Measurements from ENCODE around the gene STK10. TPM values are rescaled to one million over a fixed set of nuclear protein-coding genes. Genes with fewer than 3 reads are reported as not detected.

Gene STK10
- total and polyA plus RNA-seq, 12 donors, result 5.5 to 39.1 (median 19.0) TPM

DNA sequence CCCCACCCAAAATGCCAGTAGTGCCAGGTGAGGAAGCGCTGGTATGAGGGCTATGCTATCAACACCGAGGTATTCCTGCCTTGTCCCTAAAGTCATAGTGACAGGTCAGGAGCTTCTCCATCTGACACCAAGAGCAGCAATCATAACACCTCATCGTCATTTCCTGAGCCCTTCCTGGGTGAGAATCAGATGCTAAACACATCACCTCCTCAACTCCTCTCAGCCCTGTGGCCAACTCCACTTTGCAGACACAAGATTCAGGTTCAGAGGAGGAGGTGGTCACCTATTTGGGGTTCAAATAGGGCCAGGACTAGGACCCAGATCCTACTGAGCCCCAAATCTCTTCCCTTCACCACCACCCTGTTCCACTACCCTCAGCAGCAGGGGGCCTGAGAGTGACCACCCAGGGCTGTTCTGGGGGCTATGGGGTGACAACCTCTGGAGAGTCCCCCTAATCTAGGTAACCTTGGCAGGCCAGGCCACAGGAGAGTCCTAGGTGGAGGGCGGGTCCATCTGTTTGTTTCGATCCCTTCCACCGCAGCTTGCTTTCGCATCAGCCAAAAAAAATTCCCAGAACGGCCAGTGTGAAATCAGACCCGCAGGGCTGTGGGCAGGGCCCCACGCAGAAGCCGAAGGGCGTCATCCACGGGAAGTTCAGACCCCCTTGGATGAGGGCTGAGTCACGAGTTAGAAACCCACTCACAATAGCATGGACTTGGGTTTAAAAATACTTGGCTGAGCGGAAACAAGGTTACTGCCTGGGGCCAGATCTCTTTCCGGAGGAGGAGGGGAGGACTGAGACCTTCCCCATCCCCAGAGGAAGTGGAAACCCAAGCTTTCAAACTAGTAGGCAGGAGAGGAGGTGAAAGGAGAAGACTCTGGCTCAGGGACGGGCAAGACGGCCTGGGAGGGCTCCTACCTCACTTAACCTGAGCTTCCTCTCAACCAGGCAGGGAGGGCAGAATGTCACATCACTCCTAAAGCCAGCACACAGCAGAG lies 8.7 kb downstream of the STK10 start:
- peak overlapping the region in 1 of 4 donors; percentile 0 for H3K4me3 ChIP-seq
- WGBS, 4 donors, result 43 to 48% (median 47%) methylated on average over 16 to 18 of the region's 18 CpGs
- no peaks in the 10 kb centered on the region for H3K9me3 ChIP-seq (replicated peaks in 1 of 3)
- TF ChIP-seq CTCF (IDR thresholded peaks at IDR 0.05) (no peak), POLR2A (IDR thresholded peaks at IDR 0.05) (no peak)
- H3K27me3 ChIP-seq, result no peaks in the 10 kb centered on the region
- intact Hi-C loops (cut with DNase I), result no loop called here
- DNase-seq, result peak in 3 of 7 donors; percentile 24 to 37 (median 32)
- H3K36me3 ChIP-seq (replicated peaks in 1 of 2), result no peaks in the 10 kb centered on the region
- peaks cover 0 to 39% of the 10 kb centered on the region in 2 donors for H3K4me1 ChIP-seq (replicated peaks in 1 of 2)
- peak overlapping the region in 3 of 5 donors; percentile 42 to 79 (median 63) for H3K27ac ChIP-seq

GRCh38 chr5:172178301-172178987 lies 9.6 kb downstream of the STK10 start:
- 71 to 77% (median 74%) methylated on average over 12 to 18 of the region's 18 CpGs for WGBS, 4 donors
- H3K27me3 ChIP-seq, result no peaks in the 10 kb centered on the region
- H3K9me3 ChIP-seq (replicated peaks in 1 of 3), result no peaks in the 10 kb centered on the region
- no peak overlapping the region for H3K4me3 ChIP-seq
- DNase-seq, result no peak
- H3K4me1 ChIP-seq (replicated peaks in 1 of 2), result peaks cover 0 to 43% of the 10 kb centered on the region in 2 donors
- TF ChIP-seq CTCF (IDR thresholded peaks at IDR 0.05) (no peak), POLR2A (IDR thresholded peaks at IDR 0.05) (no peak)
- H3K36me3 ChIP-seq (replicated peaks in 1 of 2), result no peaks in the 10 kb centered on the region
- peak overlapping the region in 2 of 5 donors; percentile 42 to 79 for H3K27ac ChIP-seq
- intact Hi-C loops (cut with DNase I), result no loop called here

DNA sequence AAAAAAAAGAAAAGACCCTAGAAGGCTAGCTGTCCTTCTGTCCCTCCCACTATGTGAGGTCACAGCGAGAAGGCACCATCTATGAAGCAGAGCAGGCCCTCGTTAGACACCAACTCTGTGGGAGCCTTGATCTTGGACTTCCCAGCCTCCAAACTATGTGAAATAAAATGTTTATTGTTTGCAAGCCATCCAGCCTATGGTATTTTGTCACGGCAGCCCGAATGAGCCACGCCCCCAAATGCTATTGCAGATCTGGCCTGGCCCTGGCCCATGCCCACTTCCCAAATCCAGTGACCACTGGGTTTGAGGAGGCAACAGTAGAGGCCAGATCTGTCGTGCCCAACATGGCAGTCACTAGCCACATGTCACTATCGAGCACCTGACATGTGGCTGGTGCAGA lies 10.8 kb downstream of the STK10 start:
- 75 to 87% (median 84%) methylated on average over 7 of the region's 7 CpGs for WGBS, 4 donors
- Histone ChIP-seq H3K4me3 (no peak overlapping the region), H3K4me1 (replicated peaks in 1 of 2) (peaks cover 0 to 43% of the 10 kb centered on the region in 2 donors), H3K36me3 (replicated peaks in 1 of 2) (no peaks in the 10 kb centered on the region), H3K27me3 (no peaks in the 10 kb centered on the region), H3K9me3 (replicated peaks in 1 of 3) (no peaks in the 10 kb centered on the region), H3K27ac (no peak overlapping the region)
- TF ChIP-seq POLR2A (IDR thresholded peaks at IDR 0.05) (no peak), CTCF (IDR thresholded peaks at IDR 0.05) (no peak)
- intact Hi-C loops (cut with DNase I), result no loop called here
- DNase-seq, result no peak

DNA sequence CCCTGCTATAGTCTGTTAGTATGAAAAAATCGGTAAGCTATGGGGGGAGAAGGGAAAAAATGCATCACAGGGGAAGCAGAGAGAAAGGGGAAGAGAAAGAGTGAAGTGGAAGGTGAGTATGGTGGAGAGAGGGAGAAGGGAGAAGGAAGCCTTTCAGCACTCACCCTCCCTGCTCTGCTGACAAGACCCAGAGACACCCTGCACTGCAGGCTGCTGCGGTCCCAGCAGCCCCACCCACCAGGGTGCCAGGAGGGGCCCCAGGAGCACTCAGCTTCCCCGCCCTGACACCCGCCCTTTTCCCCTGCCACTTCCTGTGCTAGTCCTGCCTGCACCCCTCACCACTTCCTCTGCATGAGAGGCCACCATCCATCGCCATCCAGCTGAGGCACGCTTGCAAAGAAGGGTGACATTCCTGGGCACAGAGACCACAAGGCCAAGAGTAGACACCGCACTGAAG lies 12.7 kb downstream of the STK10 start:
- Histone ChIP-seq H3K36me3 (replicated peaks in 1 of 2) (no peaks in the 10 kb centered on the region), H3K27ac (peak overlapping the region in 1 of 5 donors; percentile 77), H3K9me3 (replicated peaks in 1 of 3) (no peaks in the 10 kb centered on the region), H3K4me1 (replicated peaks in 1 of 2) (peaks cover 0 to 41% of the 10 kb centered on the region in 2 donors), H3K4me3 (no peak overlapping the region), H3K27me3 (no peaks in the 10 kb centered on the region)
- DNase-seq, result peak in 5 of 7 donors; percentile 31 to 60 (median 49)
- TF ChIP-seq POLR2A (IDR thresholded peaks at IDR 0.05), result no peak
- TF ChIP-seq CTCF (IDR thresholded peaks at IDR 0.05), result no peak
- intact Hi-C loops (cut with DNase I), result no loop called here
- WGBS, 4 donors, result 42 to 58% (median 51%) methylated on average over 3 to 7 of the region's 7 CpGs
